Astrocyte (in vitro differentiated cells and primary cell): ENCODE results near the gene CHD1L.

ENCODE experiments used
- EZH2 ChIP-seq: IDR thresholded peaks from 2 replicates; pipeline ENCODE4 v1.6.1; 2012; ENCODE audit warnings: mild to moderate bottlenecking, low read length, inconsistent platforms; ENCODE audit not compliant: insufficient read depth
- TF ChIP-seq, protein P1 (sequence below): IDR thresholded peaks from 2 replicates; pipeline ENCODE4 v1.5.1; 2011; ENCODE audit warnings: low read depth, mild to moderate bottlenecking, inconsistent platforms, low read length, moderate library complexity; ENCODE audit not compliant: insufficient read depth

DNA sequence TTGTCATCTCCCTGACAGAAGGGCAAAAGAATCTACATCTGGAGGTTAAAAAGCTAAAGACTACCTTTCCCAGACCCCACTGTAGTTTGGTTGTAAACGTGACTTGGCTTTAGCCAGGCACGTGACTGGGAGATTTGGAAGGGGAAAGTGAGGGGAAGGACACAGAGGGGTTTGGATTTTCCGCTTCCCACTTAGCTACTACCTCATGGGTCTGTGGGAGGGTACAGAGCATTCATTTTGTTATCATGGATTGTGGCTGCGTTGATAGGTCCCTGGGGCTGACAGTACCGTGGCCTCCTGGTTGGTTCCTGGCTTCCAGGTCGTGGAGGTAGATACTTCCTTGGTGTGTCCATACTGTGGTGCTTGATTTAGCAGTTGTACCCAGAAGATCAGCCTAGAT is 2.6 kb downstream of the CHD1L start:
- TF ChIP-seq, protein P1, sequence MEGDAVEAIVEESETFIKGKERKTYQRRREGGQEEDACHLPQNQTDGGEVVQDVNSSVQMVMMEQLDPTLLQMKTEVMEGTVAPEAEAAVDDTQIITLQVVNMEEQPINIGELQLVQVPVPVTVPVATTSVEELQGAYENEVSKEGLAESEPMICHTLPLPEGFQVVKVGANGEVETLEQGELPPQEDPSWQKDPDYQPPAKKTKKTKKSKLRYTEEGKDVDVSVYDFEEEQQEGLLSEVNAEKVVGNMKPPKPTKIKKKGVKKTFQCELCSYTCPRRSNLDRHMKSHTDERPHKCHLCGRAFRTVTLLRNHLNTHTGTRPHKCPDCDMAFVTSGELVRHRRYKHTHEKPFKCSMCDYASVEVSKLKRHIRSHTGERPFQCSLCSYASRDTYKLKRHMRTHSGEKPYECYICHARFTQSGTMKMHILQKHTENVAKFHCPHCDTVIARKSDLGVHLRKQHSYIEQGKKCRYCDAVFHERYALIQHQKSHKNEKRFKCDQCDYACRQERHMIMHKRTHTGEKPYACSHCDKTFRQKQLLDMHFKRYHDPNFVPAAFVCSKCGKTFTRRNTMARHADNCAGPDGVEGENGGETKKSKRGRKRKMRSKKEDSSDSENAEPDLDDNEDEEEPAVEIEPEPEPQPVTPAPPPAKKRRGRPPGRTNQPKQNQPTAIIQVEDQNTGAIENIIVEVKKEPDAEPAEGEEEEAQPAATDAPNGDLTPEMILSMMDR, result no peak
- TF ChIP-seq EZH2, result no peak
